Measurements from ENCODE around the gene SMAD1.

The SMAD1 gene

DNA sequence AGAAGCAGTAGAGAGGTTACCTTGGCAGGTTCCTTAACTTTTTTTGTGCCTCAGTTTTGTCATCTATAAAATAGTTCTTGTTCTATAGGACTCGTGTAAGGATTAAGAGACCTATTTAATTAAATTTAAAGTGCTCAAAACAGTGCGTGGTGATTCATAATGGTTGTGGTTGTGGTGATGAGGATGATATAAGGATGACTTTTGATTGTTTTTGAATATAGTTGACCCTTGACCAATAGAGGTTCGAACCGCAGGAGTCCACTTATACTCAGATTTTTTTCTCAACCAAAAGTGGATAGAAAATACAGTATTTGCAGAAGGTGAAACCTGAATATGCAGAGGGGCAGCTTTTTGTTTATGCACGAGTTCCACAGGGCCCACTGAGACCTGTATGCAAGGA, 14.6 kb downstream of the SMAD1 start:
- H3K4me3 ChIP-seq (ENCODE audit: low read depth, low read length) = no peak overlapping the region

DNA sequence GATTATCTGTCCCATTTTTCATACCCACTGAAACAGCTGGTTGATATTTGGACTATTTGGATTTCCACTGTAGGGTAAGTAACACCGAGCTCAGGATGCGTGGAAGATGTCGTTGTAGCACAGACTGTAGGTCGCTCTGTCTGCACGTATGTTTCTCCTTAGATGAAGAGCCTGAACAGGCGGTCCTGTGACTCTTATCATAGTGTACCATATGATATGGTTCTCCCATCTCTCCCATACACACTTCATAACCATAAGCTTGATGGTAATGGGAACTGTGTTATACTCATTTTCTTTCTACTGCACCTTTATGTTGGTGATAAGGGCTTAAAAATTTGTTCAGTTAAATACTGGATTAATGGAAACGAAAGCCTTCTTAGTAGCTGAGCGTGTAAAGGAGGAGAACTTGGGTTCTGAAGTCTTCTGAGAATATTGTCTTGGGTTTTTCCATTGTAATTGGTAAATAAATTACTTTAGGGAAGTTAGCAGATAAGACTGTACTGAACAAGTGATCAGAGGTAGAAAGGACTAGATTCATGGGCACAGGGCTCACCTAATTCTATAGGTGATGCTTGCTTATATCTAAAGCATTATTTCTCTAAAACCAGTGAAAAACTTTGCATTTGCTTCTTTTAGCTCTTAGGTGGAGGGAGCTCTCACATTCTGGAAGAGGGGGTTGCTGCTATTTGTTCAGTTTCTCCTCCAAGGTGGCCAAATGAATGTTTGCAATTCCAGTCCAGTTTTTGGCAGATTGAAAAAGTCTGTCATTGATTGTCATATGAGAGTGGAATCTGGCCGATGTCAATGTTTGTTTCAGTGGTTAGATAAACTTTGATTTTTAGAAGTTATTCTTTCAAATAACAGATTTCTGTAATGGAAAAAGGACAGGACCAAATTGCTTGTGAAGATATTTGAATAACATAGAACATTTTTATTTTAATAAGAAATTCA, 15.8 kb downstream of the SMAD1 start:
- no peak overlapping the region for H3K4me3 ChIP-seq (ENCODE audit: low read depth, low read length)
- TF ChIP-seq, protein P1, sequence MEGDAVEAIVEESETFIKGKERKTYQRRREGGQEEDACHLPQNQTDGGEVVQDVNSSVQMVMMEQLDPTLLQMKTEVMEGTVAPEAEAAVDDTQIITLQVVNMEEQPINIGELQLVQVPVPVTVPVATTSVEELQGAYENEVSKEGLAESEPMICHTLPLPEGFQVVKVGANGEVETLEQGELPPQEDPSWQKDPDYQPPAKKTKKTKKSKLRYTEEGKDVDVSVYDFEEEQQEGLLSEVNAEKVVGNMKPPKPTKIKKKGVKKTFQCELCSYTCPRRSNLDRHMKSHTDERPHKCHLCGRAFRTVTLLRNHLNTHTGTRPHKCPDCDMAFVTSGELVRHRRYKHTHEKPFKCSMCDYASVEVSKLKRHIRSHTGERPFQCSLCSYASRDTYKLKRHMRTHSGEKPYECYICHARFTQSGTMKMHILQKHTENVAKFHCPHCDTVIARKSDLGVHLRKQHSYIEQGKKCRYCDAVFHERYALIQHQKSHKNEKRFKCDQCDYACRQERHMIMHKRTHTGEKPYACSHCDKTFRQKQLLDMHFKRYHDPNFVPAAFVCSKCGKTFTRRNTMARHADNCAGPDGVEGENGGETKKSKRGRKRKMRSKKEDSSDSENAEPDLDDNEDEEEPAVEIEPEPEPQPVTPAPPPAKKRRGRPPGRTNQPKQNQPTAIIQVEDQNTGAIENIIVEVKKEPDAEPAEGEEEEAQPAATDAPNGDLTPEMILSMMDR (IDR thresholded peaks at IDR 0.05; ENCODE audit: low read depth, low read length) = no peak

More for the DNA sequence above, 14.6 kb downstream of the SMAD1 start:
- TF ChIP-seq, protein P1 (IDR thresholded peaks at IDR 0.05; ENCODE audit: low read depth, low read length) = no peak

DNA sequence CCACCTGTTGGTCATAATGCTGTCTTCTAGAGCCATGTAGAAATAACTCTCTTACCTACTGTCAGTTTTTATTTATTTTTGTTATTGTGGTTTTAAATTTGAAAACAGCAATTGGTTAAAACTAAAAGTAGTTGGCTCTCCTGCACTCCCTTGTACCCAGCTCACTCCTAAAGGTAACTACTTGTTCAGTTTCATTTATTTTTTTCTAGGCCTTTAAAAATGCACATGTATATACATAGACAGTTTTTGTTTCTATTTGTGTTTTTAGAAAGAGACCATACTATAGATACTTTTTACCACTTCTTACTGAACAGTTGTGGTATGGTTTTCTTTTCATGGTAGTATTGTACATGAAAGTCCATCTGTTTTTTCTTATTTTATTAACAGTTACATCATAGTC, 16.8 kb downstream of the SMAD1 start:
- TF ChIP-seq, protein P1 (IDR thresholded peaks at IDR 0.05; ENCODE audit: low read depth, low read length) = no peak
- H3K4me3 ChIP-seq (ENCODE audit: low read depth, low read length) = no peak overlapping the region

DNA sequence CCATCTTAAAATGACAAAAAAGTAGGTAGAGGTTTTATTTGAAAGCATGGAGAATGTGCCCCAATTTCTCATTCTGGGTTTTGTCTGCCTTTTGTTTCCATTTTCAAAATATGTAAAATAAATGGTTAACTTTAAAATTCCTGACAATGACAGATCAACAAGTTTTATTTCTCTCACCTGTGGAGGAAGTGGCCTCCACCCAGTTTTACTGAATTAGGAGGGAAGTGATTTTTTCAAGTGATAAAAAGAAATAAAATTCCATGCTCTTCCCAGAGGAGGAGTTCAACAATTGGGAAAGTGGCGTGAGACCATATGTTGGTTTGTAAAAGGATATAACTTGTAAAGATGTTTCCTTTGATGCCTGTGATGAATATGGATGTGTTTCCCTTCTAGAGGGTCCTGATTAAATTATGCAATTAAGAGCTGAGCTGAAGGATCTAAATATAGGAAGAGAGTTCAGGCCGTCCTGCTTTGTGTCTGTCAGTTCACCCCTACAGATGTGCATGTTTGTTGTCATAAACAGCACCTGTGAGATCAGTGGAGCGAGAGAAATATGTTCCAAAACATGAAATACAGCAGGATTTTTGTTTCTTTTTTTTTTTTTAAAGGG, 19.5 kb downstream of the SMAD1 start:
- no peak overlapping the region for H3K4me3 ChIP-seq (ENCODE audit: low read depth, low read length)

DNA sequence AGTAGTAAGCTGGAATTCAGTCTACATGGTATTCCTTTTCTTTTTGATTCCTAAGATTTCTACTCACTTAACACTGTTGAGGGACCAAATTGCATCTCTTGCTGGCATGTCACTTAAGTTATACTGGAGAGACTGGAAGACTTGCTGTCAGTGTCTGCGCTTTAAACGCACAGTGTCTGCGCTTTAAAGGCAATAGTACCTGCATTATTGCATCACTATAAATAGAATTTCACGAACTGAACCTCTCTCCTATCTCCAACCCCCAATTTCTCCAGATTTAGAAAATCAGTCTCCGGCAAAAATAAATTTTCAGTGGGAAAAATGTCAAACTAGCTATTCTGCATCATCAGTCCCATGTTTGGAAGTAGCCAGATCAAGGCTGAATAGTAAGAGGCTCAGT, 21.2 kb downstream of the SMAD1 start:
- no peak overlapping the region for H3K4me3 ChIP-seq (ENCODE audit: low read depth, low read length)
- TF ChIP-seq, protein P1 (IDR thresholded peaks at IDR 0.05; ENCODE audit: low read depth, low read length) = no peak

More for the DNA sequence above, 19.5 kb downstream of the SMAD1 start:
- TF ChIP-seq, protein P1 (IDR thresholded peaks at IDR 0.05; ENCODE audit: low read depth, low read length) = no peak

DNA sequence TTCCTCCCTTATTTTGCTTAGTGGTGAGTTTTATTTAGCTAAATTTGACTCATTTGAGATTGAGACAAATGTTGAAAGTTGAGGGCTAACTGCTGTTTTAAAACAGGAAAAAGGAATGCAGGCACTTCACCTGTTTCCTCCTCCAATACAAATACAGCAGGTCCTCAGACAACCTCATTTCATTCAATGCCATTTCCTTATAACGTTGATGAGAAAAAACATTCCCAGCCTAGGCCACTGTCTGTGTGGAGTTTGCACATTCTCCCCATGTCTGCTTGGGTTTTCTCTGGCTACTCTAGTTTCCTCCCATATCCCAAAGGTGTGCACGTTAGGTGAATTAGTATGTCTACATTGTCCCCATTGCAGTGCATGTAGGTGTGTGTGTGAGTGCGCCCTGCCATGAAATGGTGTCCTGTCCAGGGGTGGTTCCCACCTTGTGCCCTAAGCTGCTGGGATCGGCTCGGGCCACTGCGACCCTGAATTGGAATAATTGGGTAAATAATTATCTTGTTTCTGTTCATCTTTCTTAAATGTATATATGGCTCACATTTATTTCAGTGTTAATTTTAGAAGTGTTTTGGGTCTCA, 21.9 kb downstream of the SMAD1 start:
- H3K4me3 ChIP-seq (ENCODE audit: low read depth, low read length) = no peak overlapping the region
- TF ChIP-seq, protein P1 (IDR thresholded peaks at IDR 0.05; ENCODE audit: low read depth, low read length) = no peak
